Glomerular visceral epithelial cell (primary cell): ENCODE measurements around the gene ST3GAL2.
A peak's percentile ranks its signal among the peaks of the same experiment; 100 is the strongest.

Experiments used
- DNase-seq: peaks from one replicate; pipeline ENCODE4 v3.0.0-alpha.2; 2016; ENCODE audit errors: extremely low spot score

Gene ST3GAL2

DNA sequence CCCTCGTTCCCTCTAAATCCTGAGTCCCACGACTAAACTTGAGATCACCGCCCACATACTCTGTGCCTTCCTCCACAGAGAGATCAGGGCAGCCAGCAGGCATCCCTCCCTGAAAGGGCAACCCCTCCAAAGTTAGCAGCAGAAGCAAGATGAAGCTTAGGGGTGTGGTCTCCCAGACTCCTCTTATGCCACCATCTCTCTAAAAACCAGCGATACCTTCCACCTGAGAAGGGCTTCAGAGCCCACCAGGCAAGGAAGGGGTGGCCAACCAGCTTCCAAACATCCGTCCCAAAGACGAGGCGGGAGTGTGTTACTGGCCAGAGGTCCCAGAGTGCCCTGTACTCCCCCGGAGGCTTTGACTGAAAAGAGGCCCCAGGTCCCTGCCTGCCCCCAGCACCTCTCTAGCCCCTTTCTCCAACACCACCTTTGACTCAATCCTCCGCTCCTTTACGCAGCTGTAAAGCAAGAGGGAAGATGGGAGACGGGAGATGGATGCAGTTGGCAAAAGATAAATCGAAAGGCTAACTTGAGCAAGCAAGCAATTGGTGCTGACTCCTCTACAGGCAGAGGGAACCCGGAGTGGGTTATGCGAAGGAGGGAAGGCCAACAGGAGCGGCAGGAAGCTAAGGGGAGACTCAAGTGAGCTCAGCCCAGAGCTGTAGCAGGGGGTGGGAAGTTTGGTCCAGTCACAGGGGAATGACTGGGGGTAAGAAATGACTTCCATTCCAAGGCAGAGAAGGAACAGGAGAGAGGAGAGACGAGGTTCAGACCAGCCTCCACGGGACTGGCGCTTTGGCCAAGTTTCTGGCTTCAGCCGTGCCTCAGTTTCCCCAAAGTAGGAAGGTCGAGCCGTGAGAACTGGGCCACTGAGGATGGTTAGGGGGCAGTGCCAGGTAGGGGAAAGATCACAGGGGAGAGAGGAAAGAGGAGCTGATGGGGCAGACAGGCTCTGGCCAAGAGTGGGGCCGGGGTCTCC lies 1.0 kb downstream of the ST3GAL2 start:
- DNase-seq, result peak; percentile 38

DNA sequence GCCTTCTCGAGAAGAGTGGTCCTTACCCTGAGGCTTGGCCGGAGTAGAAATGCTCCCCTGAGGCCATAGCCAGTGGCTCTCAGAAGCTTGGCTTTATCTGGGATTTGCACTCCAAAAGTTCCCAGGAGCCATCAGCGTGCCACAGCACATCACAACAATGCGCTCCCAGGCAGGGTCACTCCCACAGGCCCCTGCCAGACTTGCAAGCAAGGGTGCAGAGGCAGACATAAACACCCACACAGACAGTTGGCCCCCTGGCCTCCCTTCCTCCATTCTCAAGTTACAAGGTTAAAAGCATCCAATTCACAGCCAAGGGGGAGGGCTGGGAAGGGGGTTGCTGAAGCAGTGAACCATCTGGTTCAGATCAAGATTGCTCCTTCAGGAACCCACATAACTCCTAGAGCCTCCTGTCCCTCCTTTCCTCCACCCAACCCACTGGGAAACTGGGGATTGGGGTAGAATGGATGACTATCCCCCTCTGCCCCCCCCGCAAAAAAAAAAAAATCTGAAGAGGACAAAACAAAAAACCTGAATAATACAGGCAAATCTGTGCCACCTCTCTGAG lies 1.8 kb downstream of the ST3GAL2 start:
- DNase-seq, result peak; percentile 54

DNA sequence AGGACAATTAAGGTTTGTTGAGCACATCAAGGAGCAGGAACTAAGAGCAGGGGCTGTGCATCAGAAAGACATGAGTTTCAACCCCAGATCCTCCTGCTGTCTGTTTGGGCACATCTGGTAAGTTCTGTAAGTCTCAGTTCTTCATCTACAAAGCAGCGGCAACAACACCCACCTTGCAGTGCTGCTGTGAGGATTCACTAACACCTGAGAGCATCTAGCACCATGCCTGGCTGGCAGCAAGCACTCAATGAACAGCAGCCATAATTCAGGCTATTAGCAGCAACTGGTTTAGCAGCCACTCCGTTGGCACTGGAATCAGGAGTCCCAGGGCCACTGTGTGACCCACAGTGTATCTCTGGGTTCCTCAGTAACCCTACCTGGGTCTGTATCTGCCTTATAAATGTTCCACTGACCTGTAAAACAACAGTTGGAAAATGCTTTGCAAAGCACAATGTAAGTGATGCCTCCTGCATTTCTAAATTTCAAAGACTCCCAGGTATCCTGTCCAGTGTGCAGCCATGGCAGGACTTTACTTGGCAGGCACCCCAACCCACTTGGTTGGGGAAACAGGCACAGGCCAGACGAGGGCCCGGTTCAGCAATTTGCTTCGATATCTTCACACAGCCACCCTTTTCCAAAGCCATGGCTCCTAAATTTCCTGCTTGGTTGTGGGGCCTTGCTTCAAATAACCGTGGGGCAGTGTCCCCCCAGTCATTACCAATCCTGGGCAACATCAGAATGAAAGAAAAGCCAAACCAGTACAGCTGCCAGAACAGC lies 4.2 kb downstream of the ST3GAL2 start:
- no peak for DNase-seq

DNA sequence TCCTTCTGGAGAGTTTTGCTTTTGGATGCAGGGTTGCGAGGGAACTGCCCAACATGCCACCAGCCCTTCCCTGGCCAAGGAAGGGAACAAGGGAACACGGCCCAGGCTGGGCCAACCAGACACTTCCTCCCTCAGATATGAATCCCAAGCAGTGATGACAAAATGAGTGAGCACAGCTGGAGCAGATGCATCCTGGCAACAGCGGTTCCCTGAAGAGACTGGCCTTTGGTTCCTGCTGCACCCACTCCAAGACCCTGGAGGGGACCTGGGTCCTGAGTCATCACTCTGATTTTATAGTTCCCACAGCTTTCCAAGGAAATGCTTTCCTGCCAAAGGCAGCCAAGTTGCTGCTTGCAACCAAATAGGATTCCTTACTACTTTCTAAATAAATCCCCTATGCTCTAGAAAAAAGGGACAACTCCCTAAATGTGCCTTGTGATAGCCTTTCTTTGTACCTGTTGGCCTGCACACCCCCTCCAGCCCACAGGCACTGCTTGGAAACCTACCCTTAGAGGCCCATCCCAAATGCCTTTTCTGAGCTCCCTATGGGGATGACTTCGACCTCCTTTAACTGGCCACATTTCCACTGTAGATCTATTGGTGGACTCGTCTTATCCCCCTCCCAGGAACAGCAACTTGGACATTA lies 5.3 kb downstream of the ST3GAL2 start:
- DNase-seq, result peak; percentile 60

DNA sequence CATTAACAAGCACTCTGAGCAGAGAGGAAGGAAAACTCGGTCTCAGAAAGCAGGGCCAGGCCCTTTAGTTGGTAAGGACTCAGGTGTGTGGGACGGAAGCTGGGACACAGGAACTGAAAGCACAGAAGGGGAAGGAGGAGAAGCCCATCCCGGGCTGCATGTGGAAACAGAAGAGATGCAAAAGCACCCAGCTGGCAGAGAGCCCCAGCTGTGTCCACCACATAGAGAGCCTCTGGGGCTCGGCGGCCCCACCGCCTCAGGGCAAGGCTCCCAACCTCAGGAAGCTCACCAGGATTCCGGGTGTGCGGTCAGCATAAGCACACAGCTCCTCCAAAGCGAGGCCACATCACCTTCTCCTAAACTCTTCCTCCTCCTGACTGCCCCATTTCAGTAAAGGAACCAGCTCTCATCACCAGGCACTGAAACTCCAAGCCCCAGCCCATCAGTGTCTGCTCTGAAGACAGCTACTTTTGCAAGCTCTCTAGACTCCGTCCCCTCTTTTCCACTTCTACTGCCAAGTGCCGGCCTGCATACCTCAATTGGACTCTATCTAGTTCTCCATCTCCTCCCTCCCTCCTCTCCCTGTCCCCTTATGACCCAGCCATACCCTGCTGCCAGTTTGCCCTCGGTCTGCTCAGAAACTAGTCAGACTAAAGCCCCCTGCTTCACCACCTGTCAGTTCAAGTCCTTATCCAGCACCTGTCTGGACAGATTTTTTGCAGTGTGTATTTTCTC lies 6.0 kb downstream of the ST3GAL2 start:
- DNase-seq, result peak; percentile 52

DNA sequence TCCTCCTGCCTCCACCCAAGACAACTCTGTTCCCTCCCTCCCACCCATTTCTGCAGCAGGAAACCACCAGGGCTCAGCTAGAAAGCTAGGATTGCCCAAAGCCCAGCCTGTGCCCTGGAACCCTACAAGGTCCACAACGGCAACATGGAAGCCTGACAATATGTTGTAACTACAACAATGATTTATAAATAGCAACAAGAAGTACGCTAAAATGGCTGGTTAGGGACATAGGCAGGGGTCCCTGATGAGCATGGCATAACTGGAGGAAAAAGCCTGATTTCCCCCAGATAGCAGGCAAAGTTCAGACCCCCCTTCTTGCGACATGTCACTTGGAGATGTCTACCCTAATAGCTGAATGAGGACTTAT lies 6.6 kb downstream of the ST3GAL2 start:
- DNase-seq, result no peak

DNA sequence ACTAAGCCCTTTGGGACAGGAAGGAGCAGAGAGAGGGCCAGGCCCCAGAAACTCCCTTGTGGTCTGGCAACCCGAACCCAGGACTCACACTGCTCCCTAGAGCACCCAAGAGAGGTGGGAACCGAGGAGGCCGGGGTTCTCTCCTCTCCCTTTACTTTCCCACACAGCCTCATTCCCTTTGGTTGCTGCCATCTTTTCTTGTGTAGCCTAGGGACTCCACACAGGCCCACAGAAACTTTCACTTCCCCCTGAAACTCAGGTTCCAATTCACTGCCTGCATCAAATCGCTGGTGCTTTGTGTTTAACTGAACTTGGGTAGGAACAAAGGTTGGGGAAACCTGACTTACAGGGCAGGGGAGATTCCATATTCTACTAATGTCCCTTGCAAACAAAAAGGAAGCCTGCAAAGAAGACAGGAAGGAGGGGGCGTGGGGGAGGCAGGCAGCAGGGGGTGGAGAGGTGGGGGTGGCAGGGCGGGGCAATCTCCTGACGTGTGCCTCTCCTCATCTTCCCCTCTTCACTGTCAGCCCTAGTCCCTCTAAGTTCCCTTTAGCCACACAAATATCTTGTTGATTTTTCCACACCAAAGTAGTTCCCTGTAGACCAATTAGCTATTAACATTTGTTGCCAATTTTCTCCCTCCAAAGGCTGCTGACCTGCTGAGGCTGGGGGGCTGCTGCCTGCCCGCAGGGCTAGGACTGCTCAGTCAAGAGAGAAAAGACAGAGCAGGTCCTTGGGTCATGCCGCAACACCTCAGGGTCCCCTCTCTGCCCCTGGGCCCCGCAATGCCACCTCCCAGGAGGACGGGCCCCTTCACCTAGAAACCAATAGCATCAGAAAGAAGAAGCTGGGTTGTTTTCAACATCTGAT lies 8.0 kb downstream of the ST3GAL2 start:
- DNase-seq, result no peak

DNA sequence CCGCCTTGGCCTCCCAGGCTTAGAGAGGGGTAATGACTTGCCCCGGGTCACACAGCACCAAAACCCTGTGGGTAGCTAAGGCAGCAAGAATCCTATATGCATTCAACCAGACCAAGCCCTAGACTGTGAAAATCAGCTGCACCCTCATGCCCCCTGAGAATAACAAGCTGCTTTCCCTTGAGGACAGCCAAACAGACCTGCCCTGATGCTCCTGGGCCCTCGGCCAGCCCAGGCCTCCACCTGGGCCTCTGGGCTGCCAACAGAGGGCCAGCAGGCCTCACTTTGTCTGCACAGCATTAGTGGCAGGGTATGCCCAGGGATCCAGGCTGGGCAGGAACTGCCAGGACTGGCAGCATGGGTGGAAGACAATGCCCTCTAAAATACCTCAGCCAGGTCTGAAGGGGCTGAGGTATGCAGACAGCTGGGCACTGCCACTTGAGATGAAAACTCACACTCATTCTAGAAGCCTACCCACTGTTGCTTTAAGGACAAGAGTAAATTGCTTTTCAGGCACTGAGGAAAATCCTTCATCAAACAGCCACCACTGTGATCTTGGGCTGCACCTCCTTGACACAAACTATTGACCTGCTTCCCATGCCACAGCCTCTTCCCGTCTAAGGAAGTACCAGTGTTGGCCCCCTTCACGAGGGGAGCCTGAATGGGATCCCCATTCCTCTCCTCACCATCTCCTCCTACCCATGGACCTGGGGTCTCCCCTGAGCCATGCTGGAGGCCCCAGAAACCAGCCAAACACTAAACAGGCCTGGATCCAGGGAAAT lies 8.8 kb downstream of the ST3GAL2 start:
- no peak for DNase-seq

DNA sequence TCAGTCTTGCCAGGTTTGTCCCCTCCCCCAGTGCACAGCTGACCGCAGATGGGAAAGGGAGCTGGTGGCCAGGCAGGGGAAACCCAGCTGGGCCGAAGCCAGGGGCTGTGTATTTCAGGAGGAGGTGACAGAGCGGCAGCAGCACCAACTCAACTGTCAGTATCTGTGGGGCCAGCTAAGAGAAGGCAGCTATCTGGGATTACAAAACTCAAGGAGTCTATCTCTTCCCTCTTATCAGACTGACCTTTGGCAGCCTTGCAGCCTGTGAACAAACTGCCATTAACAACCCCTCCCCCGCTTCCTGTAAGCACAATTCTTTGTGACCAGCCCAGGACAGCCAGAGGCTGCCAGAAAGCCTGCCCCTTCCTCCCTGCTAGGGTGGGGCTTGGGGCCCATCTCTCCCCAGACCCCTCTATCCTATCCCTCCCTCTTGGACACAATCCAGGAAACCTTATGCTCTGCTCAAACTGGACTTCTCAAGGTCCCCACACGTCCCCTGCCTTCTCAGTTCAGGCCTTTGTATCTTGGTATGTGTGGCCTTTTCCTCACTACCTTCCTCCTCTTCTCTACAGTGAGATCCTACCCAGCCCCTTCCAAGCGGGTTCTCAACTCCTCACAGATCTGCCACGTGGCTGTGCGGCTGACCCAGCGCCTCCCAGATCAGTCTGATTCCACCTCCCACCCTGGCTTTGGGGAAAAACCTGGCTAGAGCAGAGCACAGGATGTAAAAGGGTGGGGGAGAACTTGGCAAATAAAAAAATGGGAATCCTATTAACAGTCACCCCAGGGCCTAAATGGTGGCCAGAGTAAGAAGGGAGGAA lies 10.5 kb downstream of the ST3GAL2 start:
- peak; percentile 97 for DNase-seq

DNA sequence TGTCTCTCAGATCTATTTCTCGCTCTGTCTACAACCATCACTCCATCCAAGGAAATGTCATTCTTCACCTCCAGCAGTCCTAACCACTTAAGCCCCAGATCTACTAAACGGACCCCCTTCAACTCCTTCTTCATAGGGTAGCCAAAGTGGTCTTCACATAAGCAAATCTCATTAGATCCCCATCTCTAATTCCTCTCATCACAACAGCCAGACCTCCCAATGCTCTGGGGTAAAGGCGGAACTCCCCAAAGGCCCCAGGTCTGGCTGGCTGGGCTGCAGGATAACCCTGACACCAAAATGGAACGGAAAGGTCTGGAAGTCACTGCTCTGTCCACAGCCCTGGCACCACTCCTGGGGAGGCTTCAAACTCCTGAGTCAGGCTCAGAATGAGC lies 11.1 kb downstream of the ST3GAL2 start:
- no peak for DNase-seq

DNA sequence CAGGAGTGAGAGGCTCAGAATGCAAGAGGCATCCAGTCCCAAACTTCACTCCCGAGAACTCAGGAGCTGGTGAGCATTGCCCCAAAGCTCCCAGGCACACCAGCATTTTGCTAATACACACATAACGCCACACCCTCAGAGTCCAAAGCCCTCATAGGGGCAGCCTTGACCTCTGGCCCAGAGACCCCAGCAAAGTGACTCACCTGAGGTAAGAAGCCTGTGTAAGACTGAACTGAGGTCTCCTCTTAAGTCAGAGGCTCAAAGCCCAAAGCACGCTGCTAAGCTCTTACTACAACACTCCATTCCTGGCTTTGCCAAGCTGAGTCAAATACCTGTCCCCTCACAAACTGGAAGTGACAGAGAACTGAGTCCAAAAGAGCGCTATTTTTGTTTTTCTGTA lies 16.4 kb downstream of the ST3GAL2 start:
- DNase-seq, result no peak

DNA sequence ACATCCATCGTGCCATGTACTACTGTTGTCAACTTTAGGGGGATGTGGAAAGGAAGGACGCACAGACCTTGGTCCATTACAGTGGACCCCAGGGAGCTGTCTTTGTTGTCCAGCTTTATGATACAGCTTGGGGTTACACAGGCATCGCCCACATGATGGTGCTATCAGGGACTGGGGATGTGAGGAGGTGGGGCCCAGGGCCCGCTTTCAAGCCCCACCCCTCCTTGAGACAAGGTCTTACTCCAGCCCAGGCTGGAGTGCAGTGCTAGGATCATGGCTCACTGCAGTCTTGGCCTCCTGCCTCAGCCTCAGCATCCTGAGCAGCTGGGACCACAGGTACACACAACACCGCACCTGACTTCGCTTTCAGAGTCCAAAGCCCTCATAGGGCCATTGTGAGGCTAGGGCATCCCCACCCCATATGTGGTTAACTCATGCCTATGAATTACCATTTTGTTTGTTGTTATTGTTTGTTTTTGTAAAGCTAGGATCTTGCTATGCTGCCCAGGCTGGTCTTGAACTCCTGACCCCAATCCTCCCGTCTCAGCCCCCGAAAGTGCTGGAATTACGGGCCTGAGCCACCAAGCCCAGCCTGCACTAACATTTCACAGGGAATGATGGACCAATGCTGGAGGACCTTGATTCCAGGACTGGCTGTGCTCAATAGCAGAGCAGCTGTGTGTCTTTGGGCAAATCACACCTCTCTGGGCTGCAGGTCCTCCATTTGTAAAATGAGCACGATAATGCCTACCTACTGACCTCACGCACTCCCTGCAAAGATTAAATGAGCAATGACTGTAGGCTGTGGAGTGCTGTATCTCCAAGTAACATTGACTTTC lies 17.2 kb downstream of the ST3GAL2 start:
- DNase-seq, result no peak

DNA sequence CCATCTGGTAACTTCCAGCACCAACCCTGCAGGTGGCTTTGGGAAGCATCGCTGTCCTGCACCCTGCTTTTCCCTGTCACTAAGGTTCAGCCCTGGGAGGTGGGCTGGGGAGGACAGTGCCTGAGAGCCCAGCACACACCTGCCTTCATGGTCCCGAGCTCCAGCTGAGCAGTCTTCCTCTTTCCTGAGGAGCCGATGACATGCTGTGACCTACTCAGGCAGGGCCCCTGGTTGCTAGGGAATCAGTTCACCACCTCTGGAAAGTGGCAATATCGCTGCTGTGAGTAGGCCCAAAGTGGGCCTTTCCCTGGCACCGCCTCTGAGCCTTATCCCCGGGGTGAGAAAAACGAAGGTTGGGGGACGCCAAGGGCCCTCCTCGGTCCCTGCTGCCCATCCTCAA lies 17.9 kb downstream of the ST3GAL2 start:
- no peak for DNase-seq

DNA sequence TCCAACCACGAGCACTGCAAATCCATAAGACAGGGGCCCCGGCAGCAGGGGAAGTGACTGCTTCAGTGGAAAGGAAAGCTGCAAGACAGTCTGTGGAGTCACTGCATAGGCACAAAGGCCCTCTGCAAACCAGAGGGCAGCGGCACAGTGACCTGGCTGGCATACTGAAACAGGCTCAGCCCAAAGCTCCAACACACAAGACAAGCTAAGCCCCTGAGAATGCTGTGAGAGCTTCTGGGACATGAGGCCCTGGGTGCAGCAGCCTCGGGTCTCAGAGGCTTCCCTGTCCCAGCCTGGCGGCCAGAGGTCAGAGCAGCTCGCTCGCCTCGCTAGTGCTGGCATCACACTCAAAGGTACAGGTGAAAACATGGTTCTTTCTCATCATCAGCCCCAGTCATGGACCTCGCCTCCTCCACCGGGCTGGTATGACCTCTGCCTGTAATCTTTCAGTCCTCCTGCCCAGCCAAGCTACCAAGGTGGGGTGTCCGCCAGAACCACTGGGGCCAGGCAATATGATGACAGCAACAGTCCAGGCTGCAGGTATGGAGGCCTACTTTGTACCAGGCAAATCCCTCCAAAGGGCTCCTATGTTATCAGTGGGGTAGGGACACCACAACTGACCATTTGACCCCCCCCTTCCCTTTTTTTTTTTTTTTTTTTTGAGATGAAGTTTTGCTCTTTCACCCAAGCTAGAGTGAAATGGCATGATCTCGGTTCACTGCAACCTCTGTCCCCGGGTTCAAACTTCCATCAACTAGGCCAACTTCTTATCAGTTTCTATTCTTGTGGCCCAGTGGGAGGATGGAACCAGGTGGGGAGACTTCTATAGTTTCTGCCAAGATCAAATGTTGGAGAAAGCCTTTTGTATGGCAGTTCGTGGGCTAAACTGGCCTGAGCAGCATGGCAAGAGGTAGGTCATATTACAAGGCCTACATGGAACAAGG lies 19.2 kb downstream of the ST3GAL2 start:
- DNase-seq, result no peak

DNA sequence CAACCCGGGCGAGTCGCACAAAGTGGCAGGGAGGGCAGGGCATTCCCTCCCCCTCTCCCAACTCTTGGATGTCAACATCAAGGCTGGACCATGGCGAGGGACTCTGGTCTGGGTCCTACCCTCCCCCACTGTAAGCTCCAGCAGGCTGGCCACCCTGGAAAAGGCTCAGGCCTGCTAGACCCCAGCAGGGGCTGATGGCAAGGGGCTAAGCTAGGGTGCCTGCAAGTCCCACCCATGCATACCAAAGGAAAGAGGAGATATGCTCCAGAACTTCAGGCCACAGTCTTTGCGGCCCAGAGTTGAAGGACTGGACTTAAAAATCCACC lies 19.9 kb downstream of the ST3GAL2 start:
- DNase-seq, result no peak

DNA sequence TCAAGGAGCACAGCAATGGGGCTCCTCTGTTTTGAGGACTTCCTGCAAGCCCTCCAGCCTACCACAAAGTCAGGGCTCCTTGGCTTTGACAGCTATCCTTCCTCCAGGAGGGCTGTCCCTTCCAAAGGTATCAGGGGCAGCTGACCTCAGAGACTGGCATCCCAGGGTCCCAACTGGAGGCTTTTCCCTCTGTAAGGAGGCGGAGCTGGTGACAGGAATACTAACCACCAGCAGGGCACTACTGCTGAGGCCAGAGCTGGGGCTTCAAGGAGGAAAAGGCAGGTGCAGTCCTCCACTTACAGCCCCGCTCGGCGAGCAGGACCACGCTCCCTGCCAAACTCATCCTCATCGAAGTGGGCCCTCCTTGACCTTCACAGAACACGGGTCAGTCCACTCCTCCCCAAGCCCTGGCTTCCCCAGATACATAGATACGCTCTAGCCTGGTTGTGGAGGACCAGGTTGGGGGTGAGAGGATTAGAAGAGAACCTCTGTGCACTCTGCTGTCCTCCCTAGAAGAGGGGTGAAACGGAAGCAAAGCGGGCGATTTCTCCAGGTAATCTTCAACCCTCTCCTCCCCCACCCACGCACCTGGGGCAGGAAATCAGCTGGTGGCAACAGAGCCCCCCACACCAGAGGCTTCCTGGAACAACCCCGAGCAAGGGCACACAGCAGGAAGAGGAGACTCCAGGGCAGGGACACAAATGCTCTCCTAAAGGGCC lies 20.5 kb downstream of the ST3GAL2 start:
- DNase-seq, result no peak
